Caco-2 (cell line): ENCODE data around the gene ST3GAL2. TPM values are rescaled to one million over a fixed set of nuclear protein-coding genes. Genes with fewer than 3 reads are reported as not detected.

Experiments
- BruUV-seq: library from RNA; stranded (reverse); fragments of 400-500 nt; replicated peaks from 2 replicates; lab custom pipeline; 2021; lab: Mats Ljungman, UMichigan
- CTCF ChIA-PET: fragments of 300-600 bp; sonication (Branson Sonifier 250); formaldehyde crosslinking; loops from one replicate; lab custom pipeline; 2022; ENCODE audit warnings: antibody characterized with exemption; lab: Charles Lee
- POLR2A ChIA-PET: fragments of 300-600 bp; sonication (Branson Sonifier 250); formaldehyde crosslinking; loops from one replicate; lab custom pipeline; 2022; ENCODE audit warnings: antibody characterized with exemption; lab: Charles Lee
- DNase-seq, 2 experiments: peaks; one replicate each; pipeline versions ENCODE4 v3.0.0 to v3.0.0-alpha.2; 2020 to 2022
- H3K27me3 ChIP-seq: replicated peaks from 2 replicates; pipeline ENCODE4 v1.6.0; 2011; ENCODE audit warnings: low read length; ENCODE audit not compliant: control insufficient read depth, insufficient read depth
- H3K36me3 ChIP-seq: 2 replicates; pipeline ENCODE4 v1.5.1; 2011; ENCODE audit warnings: low read length; ENCODE audit not compliant: control insufficient read depth, insufficient read depth
- H3K4me1 ChIP-seq: fragments of 250-450 bp; sonication (Bioruptor Pico); 2 replicates; pipeline ENCODE4 v1.5.1; 2020; ENCODE audit warnings: mild to moderate bottlenecking
- H3K4me3 ChIP-seq: 2 replicates; pipeline ENCODE4 v1.5.1; 2011; ENCODE audit warnings: low read depth, mild to moderate bottlenecking, control low read depth, low read length
- H3K9me3 ChIP-seq: fragments of 250-450 bp; sonication (Bioruptor Pico); 2 replicates; pipeline ENCODE4 v1.5.1; 2020; ENCODE audit warnings: mild to moderate bottlenecking, moderate library complexity
- H3K27ac Mint-ChIP-seq: one replicate; pipeline ENCODE4 v1.8.0; 2022; ENCODE audit warnings: mixed read lengths; ENCODE audit not compliant: unreplicated experiment
- H3K27me3 Mint-ChIP-seq: one replicate; pipeline ENCODE4 v1.8.0; 2022; ENCODE audit warnings: mixed read lengths; ENCODE audit not compliant: insufficient read depth, unreplicated experiment
- H3K36me3 Mint-ChIP-seq: one replicate; pipeline ENCODE4 v1.8.0; 2022; ENCODE audit warnings: mild to moderate bottlenecking, mixed read lengths; ENCODE audit not compliant: insufficient read depth, unreplicated experiment
- H3K4me1 Mint-ChIP-seq: one replicate; pipeline ENCODE4 v1.8.0; 2022; ENCODE audit warnings: low read depth, mixed read lengths; ENCODE audit not compliant: unreplicated experiment
- H3K4me3 Mint-ChIP-seq: one replicate; pipeline ENCODE4 v1.8.0; 2022; ENCODE audit warnings: mild to moderate bottlenecking, moderate library complexity, mixed read lengths; ENCODE audit not compliant: unreplicated experiment
- H3K9me3 Mint-ChIP-seq: one replicate; pipeline ENCODE4 v1.8.0; 2022; ENCODE audit warnings: mixed read lengths; ENCODE audit not compliant: unreplicated experiment
- intact Hi-C: fragments of 100-400 bp; cut with micrococcal nuclease; formaldehyde crosslinking; loops from one replicate; pipeline ENCODE4 v1.10.0; 2022; ENCODE audit not compliant: unreplicated experiment
- total RNA-seq: library from RNA; stranded (reverse); gene quantifications from 2 replicates; pipeline ENCODE4 v1.2.3, GENCODE V29; 2022
- TF ChIP-seq, protein P1 (sequence below), 2 experiments: fragments of 200-600 bp in 1 of 2; IDR thresholded peaks; 1 replicate in 1 of 2; 2 replicates in 1 of 2; pipeline versions ENCODE4 v1.5.1 to v1.8.0; 2011 to 2022; ENCODE audit warnings: antibody characterized with exemption in 1 of 2, control low read depth in 1 of 2, inconsistent platforms in 1 of 2, low read depth in 1 of 2, low read length in 1 of 2, mild to moderate bottlenecking in 1 of 2, moderate library complexity in 1 of 2; ENCODE audit not compliant: insufficient read depth in 1 of 2, severe bottlenecking in 1 of 2, unreplicated experiment in 1 of 2

The ST3GAL2 gene
- total RNA-seq, 1 experiment from 2014 or later = 31.1 TPM

DNA sequence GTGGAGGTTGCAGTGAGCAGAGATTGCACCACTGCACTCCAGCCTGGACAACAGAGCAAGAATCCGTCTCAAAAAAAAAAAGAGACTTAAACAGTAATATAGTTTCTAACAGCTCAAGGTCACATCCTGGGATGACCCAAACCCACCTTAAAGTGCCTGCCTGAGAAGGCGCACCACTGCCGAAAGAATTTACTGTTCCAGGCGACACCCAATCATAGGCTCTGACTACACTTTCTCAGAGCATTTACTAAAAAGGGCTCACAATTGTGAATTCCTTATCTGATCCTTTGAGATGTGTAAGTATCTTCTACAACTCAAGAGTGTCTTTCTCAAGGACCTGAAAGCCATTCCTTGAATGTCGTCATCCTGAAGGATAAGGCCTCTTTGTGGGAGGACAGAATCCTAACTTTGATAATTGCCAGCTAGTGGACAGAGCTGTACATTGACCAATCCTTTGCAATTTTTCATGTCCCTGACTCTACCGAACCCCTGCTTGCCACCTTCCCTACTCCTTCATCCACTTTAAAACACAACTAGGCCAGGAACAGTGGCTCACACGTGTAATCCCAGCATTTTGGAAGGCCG is 2.6 kb upstream of the ST3GAL2 start:
- Histone ChIP-seq H3K9me3 (no peaks in the 10 kb centered on the region), H3K4me1 (peaks cover 58% of the 10 kb centered on the region), H3K27me3 (no peaks in the 10 kb centered on the region), H3K36me3 (no peaks in the 10 kb centered on the region), H3K4me3 (no peak overlapping the region)
- POLR2A ChIA-PET = interaction anchor here (0.6 kb wide), 1 partner anchor 30 kb away, joined by 4 read pairs; no protein-coding TSS in a partner anchor
- Mint-ChIP-seq H3K4me3 (no peak overlapping the region), H3K4me1 (peaks cover 22% of the 10 kb centered on the region), H3K36me3 (no peaks in the 10 kb centered on the region), H3K9me3 (no peaks in the 10 kb centered on the region), H3K27me3 (no peaks in the 10 kb centered on the region), H3K27ac (no peak overlapping the region)
- CTCF ChIA-PET = no interaction called here
- intact Hi-C loops = no loop called here
- no TSS peak for BruUV-seq
- no peak for DNase-seq
- TF ChIP-seq, protein P1, sequence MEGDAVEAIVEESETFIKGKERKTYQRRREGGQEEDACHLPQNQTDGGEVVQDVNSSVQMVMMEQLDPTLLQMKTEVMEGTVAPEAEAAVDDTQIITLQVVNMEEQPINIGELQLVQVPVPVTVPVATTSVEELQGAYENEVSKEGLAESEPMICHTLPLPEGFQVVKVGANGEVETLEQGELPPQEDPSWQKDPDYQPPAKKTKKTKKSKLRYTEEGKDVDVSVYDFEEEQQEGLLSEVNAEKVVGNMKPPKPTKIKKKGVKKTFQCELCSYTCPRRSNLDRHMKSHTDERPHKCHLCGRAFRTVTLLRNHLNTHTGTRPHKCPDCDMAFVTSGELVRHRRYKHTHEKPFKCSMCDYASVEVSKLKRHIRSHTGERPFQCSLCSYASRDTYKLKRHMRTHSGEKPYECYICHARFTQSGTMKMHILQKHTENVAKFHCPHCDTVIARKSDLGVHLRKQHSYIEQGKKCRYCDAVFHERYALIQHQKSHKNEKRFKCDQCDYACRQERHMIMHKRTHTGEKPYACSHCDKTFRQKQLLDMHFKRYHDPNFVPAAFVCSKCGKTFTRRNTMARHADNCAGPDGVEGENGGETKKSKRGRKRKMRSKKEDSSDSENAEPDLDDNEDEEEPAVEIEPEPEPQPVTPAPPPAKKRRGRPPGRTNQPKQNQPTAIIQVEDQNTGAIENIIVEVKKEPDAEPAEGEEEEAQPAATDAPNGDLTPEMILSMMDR (IDR thresholded peaks at IDR 0.05; ENCODE audit: insufficient read depth in 1 of 2, low read depth in 1 of 2, low read length in 1 of 2, severe bottlenecking in 1 of 2, unreplicated experiment in 1 of 2) = no peak

DNA sequence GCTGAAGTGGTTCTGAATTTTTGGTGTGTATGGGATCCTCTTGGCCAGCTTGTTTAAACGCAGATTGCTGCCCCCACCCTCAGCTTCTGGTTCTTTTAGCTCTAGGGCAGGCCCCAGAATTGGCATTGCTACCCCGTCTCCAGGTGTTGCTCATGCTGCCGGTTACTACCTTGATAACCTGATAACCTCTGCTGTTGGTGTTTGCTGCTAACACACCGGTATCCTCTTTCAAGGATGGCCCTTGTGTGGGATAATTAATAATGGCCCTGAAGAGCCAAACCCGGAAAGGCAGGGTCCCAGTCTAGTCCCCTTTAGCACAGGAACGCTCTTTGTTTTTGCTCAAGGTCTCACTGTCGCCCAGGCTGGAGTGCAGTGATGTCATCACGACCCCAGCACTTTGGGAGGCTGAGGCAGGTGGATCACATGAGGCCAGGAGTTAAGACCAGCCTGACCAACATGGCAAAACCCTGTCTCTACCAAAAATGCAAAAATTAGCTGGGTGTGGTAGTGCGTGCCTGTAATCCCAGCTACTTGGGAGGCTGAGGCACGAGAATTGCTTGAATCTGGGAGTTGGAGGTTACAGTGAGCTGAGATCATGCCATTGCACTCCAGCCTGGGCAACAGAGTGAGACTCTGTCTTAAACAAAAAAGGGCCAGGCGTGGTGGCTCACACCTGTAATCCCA is 1.3 kb upstream of the ST3GAL2 start:
- DNase-seq = no peak
- ChIA-PET CTCF (interaction anchor here (0.6 to 2.9 kb wide), 3 partner anchors 14 to 59 kb away, joined by 4 to 12 read pairs (median 6); partner anchors contain the start of gene FCSK), POLR2A (interaction anchor here (0.5 kb wide), 1 partner anchor 14 kb away, joined by 4 read pairs; the partner anchor contains the start of gene FCSK)
- Histone ChIP-seq H3K27me3 (no peaks in the 10 kb centered on the region), H3K4me3 (peak overlapping the region; percentile 90; the same call in 1 of the 2 replicates), H3K4me1 (peaks cover 54% of the 10 kb centered on the region), H3K36me3 (no peaks in the 10 kb centered on the region), H3K9me3 (no peaks in the 10 kb centered on the region)
- intact Hi-C loops = no loop called here
- peak overlapping the region; percentile 92 for H3K4me3 Mint-ChIP-seq
- TF ChIP-seq, protein P1 (IDR thresholded peaks at IDR 0.05; ENCODE audit: insufficient read depth in 1 of 2, low read depth in 1 of 2, low read length in 1 of 2, severe bottlenecking in 1 of 2, unreplicated experiment in 1 of 2) = no peak
- no TSS peak for BruUV-seq
- no peaks in the 10 kb centered on the region for H3K27me3 Mint-ChIP-seq
- no peaks in the 10 kb centered on the region for H3K36me3 Mint-ChIP-seq
- H3K9me3 Mint-ChIP-seq = no peaks in the 10 kb centered on the region
- peaks cover 24% of the 10 kb centered on the region for H3K4me1 Mint-ChIP-seq
- peak overlapping the region; percentile 67 for H3K27ac Mint-ChIP-seq

DNA sequence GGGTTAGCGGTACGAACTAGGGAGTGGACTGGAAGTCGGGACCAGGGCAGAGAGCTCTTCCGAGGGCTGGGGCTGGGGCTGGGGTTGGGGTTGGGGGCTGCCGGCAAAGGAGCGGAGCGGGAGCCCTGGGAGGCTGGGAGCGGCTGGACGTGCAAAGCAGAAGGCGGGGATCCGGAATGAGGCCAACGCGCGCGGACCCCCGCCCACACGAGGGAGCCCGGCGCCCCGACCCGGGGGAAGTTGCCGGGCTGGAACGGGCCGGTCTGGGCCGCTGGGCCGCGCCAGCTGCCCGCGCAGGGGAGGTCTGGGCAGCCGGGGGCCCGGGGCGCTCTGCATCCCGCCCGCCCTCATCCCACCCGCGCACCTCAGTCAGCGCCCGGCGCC is 323 bp downstream of the ST3GAL2 start:
- Mint-ChIP-seq H3K27ac (peak overlapping the region; percentile 58), H3K36me3 (peaks cover 8% of the 10 kb centered on the region), H3K4me3 (peak overlapping the region; percentile 92), H3K9me3 (no peaks in the 10 kb centered on the region), H3K27me3 (no peaks in the 10 kb centered on the region), H3K4me1 (peaks cover 26% of the 10 kb centered on the region)
- intact Hi-C loops = loop anchor here (2.0 kb wide), 1 partner anchor 44 kb away; no protein-coding TSS in a partner anchor
- H3K4me1 ChIP-seq = peaks cover 38% of the 10 kb centered on the region
- H3K9me3 ChIP-seq = no peaks in the 10 kb centered on the region
- CTCF ChIA-PET = interaction anchor here (1.0 to 2.9 kb wide), 4 partner anchors 16 to 214 kb away, joined by 4 to 12 read pairs (median 6); partner anchors contain the start of gene FCSK
- no peaks in the 10 kb centered on the region for H3K27me3 ChIP-seq
- POLR2A ChIA-PET = interaction anchor here (0.5 to 0.8 kb wide), 3 partner anchors 11 to 149 kb away, joined by 3 to 6 read pairs (median 3); partner anchors contain the start of gene AARS1
- H3K4me3 ChIP-seq = peak overlapping the region; percentile 90
- no TSS peak for BruUV-seq
- TF ChIP-seq, protein P1 (IDR thresholded peaks at IDR 0.05; ENCODE audit: insufficient read depth in 1 of 2, low read depth in 1 of 2, low read length in 1 of 2, severe bottlenecking in 1 of 2, unreplicated experiment in 1 of 2) = no peak
- H3K36me3 ChIP-seq = no peaks in the 10 kb centered on the region; the same call in none of the 2 replicates
- peak in 1 of 2 experiments; percentile 64 for DNase-seq
